Measurements from ENCODE around the gene VAMP3. TPM values are rescaled to one million over a fixed set of nuclear protein-coding genes. Genes with fewer than 3 reads are reported as not detected.
"Not testable (repeated sequence)": the region's sequence is repeated elsewhere in the genome, so short reads cannot be mapped to it uniquely, and the experiment has no call there.

The VAMP3 gene
- total RNA-seq, 4 donors from 2014 or later: 64.4 to 133 (median 88.7) TPM

DNA sequence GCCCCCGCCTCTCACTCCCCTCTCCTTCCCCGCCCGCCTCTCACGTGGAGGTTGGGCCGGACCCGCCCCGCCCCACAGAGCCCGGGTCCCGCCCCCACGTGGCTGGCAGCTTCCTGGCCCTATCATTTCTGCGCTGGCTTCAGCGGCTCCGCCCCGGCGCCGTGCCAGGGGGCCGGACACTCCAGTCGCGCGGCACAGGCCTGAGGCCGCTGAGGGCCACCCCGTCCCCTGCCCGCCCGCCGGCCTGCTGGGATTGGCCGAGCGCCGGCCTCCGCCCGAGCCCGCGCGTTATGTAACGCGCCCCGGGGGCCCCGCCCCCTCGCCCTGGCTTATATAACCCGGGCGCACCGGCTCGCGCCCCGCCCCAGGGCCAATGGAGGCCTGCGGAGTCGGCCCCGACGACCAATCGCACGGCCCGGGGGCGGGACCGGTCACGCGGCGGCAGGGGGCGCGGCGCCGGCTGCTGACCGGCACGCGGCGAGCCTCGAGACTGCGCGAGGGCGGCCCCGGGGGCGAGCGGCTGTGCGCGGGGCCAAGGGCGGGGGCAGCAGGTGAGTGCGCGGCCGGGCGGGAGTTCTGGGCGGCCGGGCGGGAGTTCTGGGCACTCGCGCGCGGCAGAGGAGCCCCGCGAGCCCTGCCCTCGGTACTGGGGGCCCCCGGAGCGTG lies 12.9 kb downstream of the VAMP3 start, which contains the start of gene PER3:
Gene PER3, plus strand, starts transcription at position 466 of the 666 bp plus-strand sequence. CDS start 587 bp downstream, outside the sequence.
- TF ChIP-seq, protein P1, sequence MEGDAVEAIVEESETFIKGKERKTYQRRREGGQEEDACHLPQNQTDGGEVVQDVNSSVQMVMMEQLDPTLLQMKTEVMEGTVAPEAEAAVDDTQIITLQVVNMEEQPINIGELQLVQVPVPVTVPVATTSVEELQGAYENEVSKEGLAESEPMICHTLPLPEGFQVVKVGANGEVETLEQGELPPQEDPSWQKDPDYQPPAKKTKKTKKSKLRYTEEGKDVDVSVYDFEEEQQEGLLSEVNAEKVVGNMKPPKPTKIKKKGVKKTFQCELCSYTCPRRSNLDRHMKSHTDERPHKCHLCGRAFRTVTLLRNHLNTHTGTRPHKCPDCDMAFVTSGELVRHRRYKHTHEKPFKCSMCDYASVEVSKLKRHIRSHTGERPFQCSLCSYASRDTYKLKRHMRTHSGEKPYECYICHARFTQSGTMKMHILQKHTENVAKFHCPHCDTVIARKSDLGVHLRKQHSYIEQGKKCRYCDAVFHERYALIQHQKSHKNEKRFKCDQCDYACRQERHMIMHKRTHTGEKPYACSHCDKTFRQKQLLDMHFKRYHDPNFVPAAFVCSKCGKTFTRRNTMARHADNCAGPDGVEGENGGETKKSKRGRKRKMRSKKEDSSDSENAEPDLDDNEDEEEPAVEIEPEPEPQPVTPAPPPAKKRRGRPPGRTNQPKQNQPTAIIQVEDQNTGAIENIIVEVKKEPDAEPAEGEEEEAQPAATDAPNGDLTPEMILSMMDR (IDR thresholded peaks at IDR 0.05): no peak
- no peak for TF ChIP-seq POLR2A (IDR thresholded peaks at IDR 0.05)
- 0% methylated on average over 7 of the region's 90 CpGs; no CpG with 5 or more reads in 1 of the 2 donors for WGBS, 2 donors
- peak; percentile 95 to 99 for DNase-seq (ENCODE audit: low spot score in 2 of 2)
- peak within 1 kb of the TSS; percentile 18 for H3K4me3 ChIP-seq (ENCODE audit: low read depth, poor library complexity, severe bottlenecking)
- intact Hi-C loops (cut with DNase I; ENCODE audit: low total_unique reads): no loop called here

DNA sequence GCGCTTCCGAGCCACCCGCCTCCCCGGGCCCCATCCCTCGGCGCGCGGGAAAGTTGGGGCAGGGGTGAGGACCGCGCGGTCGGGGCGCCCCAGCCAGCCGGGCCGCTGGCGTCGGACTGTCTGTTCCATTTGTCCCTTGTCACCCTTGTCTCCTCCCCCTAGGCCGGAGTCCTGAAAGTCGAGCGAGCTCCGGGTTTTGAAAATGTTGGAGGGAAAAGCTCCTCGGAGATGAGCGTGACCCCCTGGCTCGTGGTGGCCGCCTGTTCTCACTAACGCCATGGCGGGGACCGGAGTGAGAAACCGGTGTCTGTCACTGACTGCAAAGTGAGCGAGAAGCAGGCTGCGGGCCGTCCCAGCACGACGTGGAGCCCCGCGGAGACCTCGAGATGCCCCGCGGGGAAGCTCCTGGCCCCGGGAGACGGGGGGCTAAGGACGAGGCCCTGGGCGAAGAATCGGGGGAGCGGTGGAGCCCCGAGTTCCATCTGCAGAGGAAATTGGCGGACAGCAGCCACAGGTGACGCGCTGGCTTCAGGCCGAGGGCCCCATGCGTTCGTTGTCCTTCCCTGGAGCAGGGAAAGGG lies 13.5 kb downstream of the VAMP3 start:
- TF ChIP-seq, protein P1 (IDR thresholded peaks at IDR 0.05): no peak
- no peak for TF ChIP-seq POLR2A (IDR thresholded peaks at IDR 0.05)
- 41 to 47% methylated on average over 32 to 33 of the region's 52 CpGs for WGBS, 2 donors
- peak overlapping the region; percentile 18 for H3K4me3 ChIP-seq (ENCODE audit: low read depth, poor library complexity, severe bottlenecking)
- DNase-seq (ENCODE audit: low spot score in 2 of 2): peak in 1 of 2 donors; percentile 93
- intact Hi-C loops (cut with DNase I; ENCODE audit: low total_unique reads): no loop called here

DNA sequence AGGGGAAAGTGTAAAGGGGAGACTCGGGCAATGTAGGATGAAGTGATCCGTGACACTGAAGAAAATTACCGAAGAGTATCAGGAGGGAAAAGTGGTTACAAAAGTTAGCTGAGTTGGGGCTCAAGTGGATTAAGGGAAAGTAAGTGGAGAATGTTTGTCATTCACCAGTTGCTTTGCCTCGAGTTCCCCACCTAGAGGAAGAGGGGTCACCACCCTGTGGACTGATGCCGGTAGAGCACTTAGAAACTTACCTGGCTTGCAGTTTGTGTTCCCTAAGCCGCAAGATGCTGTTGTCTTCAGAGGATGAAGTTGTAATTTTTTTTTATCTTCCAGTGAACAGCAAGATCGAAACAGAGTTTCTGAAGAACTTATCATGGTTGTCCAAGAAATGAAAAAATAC lies 14.0 kb downstream of the VAMP3 start:
- H3K4me3 ChIP-seq (ENCODE audit: low read depth, poor library complexity, severe bottlenecking): peak overlapping the region; percentile 18
- WGBS, 2 donors: 70 to 72% methylated on average over 7 of the region's 7 CpGs
- DNase-seq (ENCODE audit: low spot score in 2 of 2): no peak
- intact Hi-C loops (cut with DNase I; ENCODE audit: low total_unique reads): no loop called here
- TF ChIP-seq, protein P1 (IDR thresholded peaks at IDR 0.05): no peak

GRCh38 chr1:7786795-7787194 lies 15.7 kb downstream of the VAMP3 start:
- TF ChIP-seq POLR2A (IDR thresholded peaks at IDR 0.05): no peak
- TF ChIP-seq, protein P1 (IDR thresholded peaks at IDR 0.05): no peak
- DNase-seq (ENCODE audit: low spot score in 2 of 2): no peak
- H3K4me3 ChIP-seq (ENCODE audit: low read depth, poor library complexity, severe bottlenecking): no peak overlapping the region
- 54 to 57% methylated on average over 5 of the region's 5 CpGs for WGBS, 2 donors
- intact Hi-C loops (cut with DNase I; ENCODE audit: low total_unique reads): no loop called here

GRCh38 chr1:7789828-7790227 lies 18.7 kb downstream of the VAMP3 start:
- WGBS, 2 donors: 58 to 80% methylated on average over 5 of the region's 5 CpGs
- DNase-seq (ENCODE audit: low spot score in 2 of 2): no peak
- no peak overlapping the region for H3K4me3 ChIP-seq (ENCODE audit: low read depth, poor library complexity, severe bottlenecking)
- TF ChIP-seq, protein P1 (IDR thresholded peaks at IDR 0.05): no peak
- TF ChIP-seq POLR2A (IDR thresholded peaks at IDR 0.05): no peak
- intact Hi-C loops (cut with DNase I; ENCODE audit: low total_unique reads): no loop called here

- 100% methylated on average over 3 of the region's 3 CpGs for WGBS, 2 donors
- DNase-seq (ENCODE audit: low spot score in 2 of 2); H3K4me3 ChIP-seq (ENCODE audit: low read depth, poor library complexity, severe bottlenecking); intact Hi-C loops (cut with DNase I; ENCODE audit: low total_unique reads): not testable (repeated sequence)
Observed at GRCh38 chr1:7791027-7791426, 19.9 kb downstream of the VAMP3 start.
